ENCODE data around the gene ZNF778. TPM values are rescaled to one million over a fixed set of nuclear protein-coding genes. Genes with fewer than 3 reads are reported as not detected.
"Not testable (repeated sequence)": the region's sequence is repeated elsewhere in the genome, so short reads cannot be mapped to it uniquely, and the experiment has no call there.

The ZNF778 gene
- total RNA-seq, 1 donor from 2014 or later, result 21.5 TPM

DNA sequence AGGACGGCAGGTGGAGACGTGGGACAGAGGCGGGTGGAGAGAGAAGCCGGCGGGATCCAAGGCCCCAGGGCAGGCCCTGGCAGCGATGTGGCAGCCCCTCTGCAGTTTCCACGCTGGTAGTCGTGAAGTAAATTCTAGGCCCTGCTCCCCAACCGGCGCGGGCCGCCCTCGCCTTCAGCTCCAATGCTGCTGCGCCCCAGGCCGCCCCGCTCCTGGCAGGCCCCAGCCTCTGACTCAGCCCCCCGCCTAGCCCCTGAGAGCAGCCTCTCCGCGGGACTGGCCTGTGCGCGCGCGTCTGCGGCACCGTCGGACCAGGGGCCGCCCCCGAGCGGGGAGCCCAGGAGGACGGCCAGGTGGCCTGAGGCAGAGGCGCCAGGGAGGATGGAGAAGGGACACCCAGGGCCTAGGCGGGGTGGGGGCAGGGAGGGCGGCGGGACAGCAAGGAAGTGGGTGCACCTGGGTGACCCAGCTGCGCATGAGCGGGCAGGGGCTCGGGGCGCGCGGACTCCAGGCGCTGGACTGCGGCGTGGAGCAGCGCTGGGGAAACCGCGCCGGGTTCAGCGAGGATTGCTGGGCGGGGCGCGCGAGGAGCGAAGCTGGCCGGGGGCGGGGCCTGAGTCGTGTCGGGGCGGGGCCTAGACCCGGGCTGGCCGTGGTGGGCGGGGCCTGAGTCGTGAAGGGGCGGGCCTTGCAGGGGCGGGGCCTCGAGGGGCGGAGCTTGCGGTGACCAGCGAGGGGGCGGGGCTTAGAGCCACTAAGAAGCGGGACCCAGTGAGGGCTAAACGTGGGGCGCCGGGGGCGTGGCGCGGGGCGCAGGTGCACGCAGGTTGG lies 29.6 kb downstream of the ZNF778 start:
- Histone ChIP-seq H2AFZ (replicated peaks) (no peak overlapping the region), H3K4me1 (no peaks in the 10 kb centered on the region), H3K9ac (no peak overlapping the region), H3K4me2 (peak overlapping the region; percentile 96), H4K20me1 (ENCODE audit: low read depth) (no peaks in the 10 kb centered on the region), H3K9me3 (ENCODE audit: low read depth) (no peaks in the 10 kb centered on the region), H3K27ac (no peak overlapping the region), H3K36me3 (no peaks in the 10 kb centered on the region), H3K79me2 (ENCODE audit: low read depth) (no peaks in the 10 kb centered on the region), H3K4me3 (peak overlapping the region; percentile 64), H3F3A (ENCODE audit: low read depth) (peaks cover 14% of the 10 kb centered on the region), H3K27me3 (peaks cover 40% of the 10 kb centered on the region)
- H3K27ac Mint-ChIP-seq, result no peak overlapping the region
- no peak for TF ChIP-seq EZH2phosphoT487 (IDR thresholded peaks at IDR 0.05)
- no peak for TF ChIP-seq EZH2 (IDR thresholded peaks at IDR 0.05)
- no peak for TF ChIP-seq CTCF (IDR thresholded peaks at IDR 0.05)
- H3K27me3 Mint-ChIP-seq (ENCODE audit: insufficient read depth, low read depth), result peaks cover 6% of the 10 kb centered on the region
- H3K4me1 Mint-ChIP-seq, result peaks cover 6% of the 10 kb centered on the region
- DNase-seq (ENCODE audit: low spot score), result peak; percentile 95
- H3K36me3 Mint-ChIP-seq, result peaks cover 10% of the 10 kb centered on the region
- H3K9me3 Mint-ChIP-seq, result peaks cover 8% of the 10 kb centered on the region
- H3K4me3 Mint-ChIP-seq, result peak overlapping the region; percentile 85

GRCh38 chr16:89247734-89248075 lies 30.2 kb downstream of the ZNF778 start:
- H3K27me3 Mint-ChIP-seq (ENCODE audit: insufficient read depth, low read depth); DNase-seq (ENCODE audit: low spot score); H3K36me3 Mint-ChIP-seq; H3K36me3 ChIP-seq; H3K4me1 Mint-ChIP-seq; H3K27ac ChIP-seq; H3K9ac ChIP-seq; H3K27ac Mint-ChIP-seq; H3K79me2 ChIP-seq (ENCODE audit: low read depth); H3K9me3 Mint-ChIP-seq; H4K20me1 ChIP-seq (ENCODE audit: low read depth); H3K4me1 ChIP-seq; H3K9me3 ChIP-seq (ENCODE audit: low read depth): not testable (repeated sequence)
- H3K27me3 ChIP-seq, result peaks cover 40% of the 10 kb centered on the region
- H3F3A ChIP-seq (ENCODE audit: low read depth), result peaks cover 14% of the 10 kb centered on the region
- H3K4me2 ChIP-seq, result peak overlapping the region; percentile 81
- H2AFZ ChIP-seq (replicated peaks), result peak overlapping the region; percentile 82
- peak overlapping the region; percentile 85 for H3K4me3 Mint-ChIP-seq
- peak overlapping the region; percentile 64 for H3K4me3 ChIP-seq

DNA sequence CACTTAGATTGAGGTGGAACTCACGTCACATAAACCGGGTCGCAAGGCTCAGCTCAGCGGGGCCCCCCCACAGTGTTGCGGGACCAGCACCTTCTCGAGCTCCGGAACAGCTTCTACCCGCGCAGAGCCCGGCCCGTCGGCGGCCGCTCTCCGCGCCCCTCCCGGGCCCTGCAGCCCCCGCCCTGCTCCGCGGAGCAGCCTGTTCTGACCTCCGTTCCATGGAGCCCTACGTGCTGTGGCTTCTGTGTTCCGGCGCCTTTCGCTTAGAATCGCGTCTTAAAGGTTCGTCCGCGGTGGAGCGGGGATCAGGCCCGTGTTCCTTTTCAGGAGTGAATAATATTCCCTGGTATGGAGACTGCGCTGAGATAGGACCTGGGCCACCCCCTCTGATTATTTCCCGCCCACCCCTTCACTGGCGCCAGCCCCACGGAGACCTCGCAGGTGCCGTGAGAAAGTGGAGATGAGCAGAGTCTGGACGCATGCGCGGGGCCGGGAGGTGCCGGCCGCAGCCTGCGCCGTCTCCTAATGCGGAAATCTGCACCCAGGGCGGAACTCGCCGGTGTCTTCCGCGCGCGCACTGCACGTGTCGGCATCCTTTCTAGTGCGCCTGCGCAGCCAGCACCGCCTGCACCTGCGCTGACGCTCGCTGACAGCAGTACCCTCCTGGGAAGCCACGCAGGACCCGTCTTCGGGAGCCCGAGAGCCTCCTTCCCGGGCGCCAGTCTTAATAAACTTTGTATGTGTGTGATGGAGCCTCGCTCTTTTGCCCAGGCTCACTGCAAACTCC lies 30.9 kb downstream of the ZNF778 start:
- Histone ChIP-seq H3K9me3 (ENCODE audit: low read depth) (no peaks in the 10 kb centered on the region), H3F3A (ENCODE audit: low read depth) (peaks cover 14% of the 10 kb centered on the region), H3K27ac (no peak overlapping the region), H3K36me3 (no peaks in the 10 kb centered on the region), H4K20me1 (ENCODE audit: low read depth) (no peaks in the 10 kb centered on the region), H3K9ac (no peak overlapping the region), H3K4me3 (peak overlapping the region; percentile 64), H2AFZ (replicated peaks) (peak overlapping the region; percentile 82), H3K27me3 (peaks cover 40% of the 10 kb centered on the region), H3K4me2 (peak overlapping the region; percentile 81), H3K79me2 (ENCODE audit: low read depth) (no peaks in the 10 kb centered on the region), H3K4me1 (no peaks in the 10 kb centered on the region)
- H3K4me1 Mint-ChIP-seq, result peaks cover 6% of the 10 kb centered on the region
- no peak overlapping the region for H3K27ac Mint-ChIP-seq
- peak overlapping the region; percentile 85 for H3K4me3 Mint-ChIP-seq
- H3K9me3 Mint-ChIP-seq, result peaks cover 8% of the 10 kb centered on the region
- H3K27me3 Mint-ChIP-seq (ENCODE audit: insufficient read depth, low read depth), result peaks cover 6% of the 10 kb centered on the region
- TF ChIP-seq CTCF (IDR thresholded peaks at IDR 0.05) (no peak), EZH2phosphoT487 (IDR thresholded peaks at IDR 0.05) (no peak), EZH2 (IDR thresholded peaks at IDR 0.05) (no peak)
- H3K36me3 Mint-ChIP-seq, result peaks cover 10% of the 10 kb centered on the region
- no peak for DNase-seq (ENCODE audit: low spot score)

All from neural progenitor cell (in vitro differentiated cells).